Endothelial cell (in vitro differentiated cells): ENCODE data around the gene RHBDL2. TPM values are rescaled to one million over a fixed set of nuclear protein-coding genes. Genes with fewer than 3 reads are reported as not detected.
A peak's percentile ranks its signal among the peaks of the same experiment; 100 is the strongest.

ENCODE experiments used
- DNase-seq: peaks from one replicate; pipeline ENCODE4 v3.0.0; 2021; ENCODE audit warnings: low spot score
- H3K27ac Mint-ChIP-seq: one replicate; pipeline ENCODE4 v1.8.0; 2021; ENCODE audit warnings: mixed read lengths, inconsistent platforms; ENCODE audit not compliant: unreplicated experiment
- H3K27me3 Mint-ChIP-seq: one replicate; pipeline ENCODE4 v1.8.0; 2021; ENCODE audit warnings: mild to moderate bottlenecking, moderate library complexity, mixed read lengths, inconsistent platforms; ENCODE audit not compliant: unreplicated experiment
- H3K36me3 Mint-ChIP-seq: one replicate; pipeline ENCODE4 v1.8.0; 2021; ENCODE audit warnings: mild to moderate bottlenecking, low read depth, mixed read lengths, inconsistent platforms; ENCODE audit not compliant: unreplicated experiment
- H3K4me1 Mint-ChIP-seq: one replicate; pipeline ENCODE4 v1.8.0; 2021; ENCODE audit warnings: mild to moderate bottlenecking, mixed read lengths, inconsistent platforms; ENCODE audit not compliant: unreplicated experiment
- H3K4me3 Mint-ChIP-seq: one replicate; pipeline ENCODE4 v1.8.0; 2021; ENCODE audit warnings: mild to moderate bottlenecking, mixed read lengths, inconsistent platforms; ENCODE audit not compliant: unreplicated experiment
- H3K9me3 Mint-ChIP-seq: one replicate; pipeline ENCODE4 v1.8.0; 2021; ENCODE audit warnings: mixed read lengths, inconsistent platforms; ENCODE audit not compliant: unreplicated experiment
- total RNA-seq: library from RNA; stranded (reverse); fragmentation: NEBNext Ultra II Directional; extraction: Animal tissue kit (Norgen Biotek cat#: 25700); gene quantifications from one replicate; pipeline ENCODE4 v1.2.1, GENCODE V29; 2021; ENCODE audit not compliant: unreplicated experiment
- TF ChIP-seq, protein P1 (sequence below): fragments of 200-600 bp; sonication (generic); IDR thresholded peaks from one replicate; pipeline ENCODE4 v1.5.0; 2021; ENCODE audit warnings: antibody characterized with exemption; ENCODE audit not compliant: unreplicated experiment

RHBDL2 gene
- total RNA-seq, 1 donor from 2014 or later = not detected

DNA sequence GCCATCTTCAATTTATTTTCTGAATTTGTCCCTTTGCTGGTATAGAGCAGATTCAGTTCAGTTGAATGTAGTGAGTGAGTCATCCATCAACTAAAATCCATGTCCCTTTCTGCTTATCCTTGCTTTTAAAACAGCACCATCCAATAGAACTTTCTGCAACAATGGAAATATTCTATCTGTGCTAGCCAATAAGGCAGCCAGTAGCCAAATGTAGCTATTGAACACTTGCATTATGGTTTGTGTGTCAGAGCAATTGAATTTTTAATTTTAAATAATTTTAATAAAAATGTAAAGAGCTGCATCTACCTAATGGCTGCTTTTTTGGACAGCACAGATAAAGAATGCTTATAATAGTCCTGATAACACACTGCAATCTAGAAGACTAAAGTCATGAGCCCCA is 60.1 kb downstream of the RHBDL2 start, which contains the start of gene GJA9:
Gene GJA9 (minus strand): TSS at position 101 of the 400 bp plus-strand sequence. CDS start 5,489 bp downstream, outside the sequence.
- Mint-ChIP-seq H3K4me3 (no peak within 1 kb of the TSS), H3K9me3 (no peaks in the 10 kb centered on the region), H3K27ac (no peak within 1 kb of the TSS), H3K4me1 (no peaks in the 10 kb centered on the region), H3K36me3 (no peaks in the 10 kb centered on the region), H3K27me3 (no peaks in the 10 kb centered on the region)
- TF ChIP-seq, protein P1, sequence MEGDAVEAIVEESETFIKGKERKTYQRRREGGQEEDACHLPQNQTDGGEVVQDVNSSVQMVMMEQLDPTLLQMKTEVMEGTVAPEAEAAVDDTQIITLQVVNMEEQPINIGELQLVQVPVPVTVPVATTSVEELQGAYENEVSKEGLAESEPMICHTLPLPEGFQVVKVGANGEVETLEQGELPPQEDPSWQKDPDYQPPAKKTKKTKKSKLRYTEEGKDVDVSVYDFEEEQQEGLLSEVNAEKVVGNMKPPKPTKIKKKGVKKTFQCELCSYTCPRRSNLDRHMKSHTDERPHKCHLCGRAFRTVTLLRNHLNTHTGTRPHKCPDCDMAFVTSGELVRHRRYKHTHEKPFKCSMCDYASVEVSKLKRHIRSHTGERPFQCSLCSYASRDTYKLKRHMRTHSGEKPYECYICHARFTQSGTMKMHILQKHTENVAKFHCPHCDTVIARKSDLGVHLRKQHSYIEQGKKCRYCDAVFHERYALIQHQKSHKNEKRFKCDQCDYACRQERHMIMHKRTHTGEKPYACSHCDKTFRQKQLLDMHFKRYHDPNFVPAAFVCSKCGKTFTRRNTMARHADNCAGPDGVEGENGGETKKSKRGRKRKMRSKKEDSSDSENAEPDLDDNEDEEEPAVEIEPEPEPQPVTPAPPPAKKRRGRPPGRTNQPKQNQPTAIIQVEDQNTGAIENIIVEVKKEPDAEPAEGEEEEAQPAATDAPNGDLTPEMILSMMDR = no peak
- no peak for DNase-seq

DNA sequence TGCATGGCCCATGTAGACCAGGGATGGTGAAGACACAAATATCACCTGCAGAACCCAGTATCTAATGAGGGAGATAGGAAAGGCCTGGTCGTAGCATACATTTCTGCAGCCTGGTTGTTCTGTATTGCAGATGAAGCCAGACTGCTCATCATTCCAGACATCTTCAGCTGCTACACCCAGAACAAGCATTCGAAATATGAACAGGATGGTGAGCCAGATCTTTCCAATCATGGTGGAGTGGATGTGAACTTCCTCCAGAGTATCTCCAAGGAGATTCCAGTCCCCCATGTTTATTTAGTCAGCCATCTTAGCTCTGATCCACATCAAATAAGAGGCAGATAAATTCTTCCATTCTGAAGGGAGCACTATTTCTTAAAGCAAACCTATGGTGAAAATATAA is 65.8 kb downstream of the RHBDL2 start:
- H3K9me3 Mint-ChIP-seq = no peaks in the 10 kb centered on the region
- peaks cover 9% of the 10 kb centered on the region for H3K4me1 Mint-ChIP-seq
- TF ChIP-seq, protein P1 = no peak
- no peaks in the 10 kb centered on the region for H3K27me3 Mint-ChIP-seq
- DNase-seq = no peak
- no peaks in the 10 kb centered on the region for H3K36me3 Mint-ChIP-seq
- H3K4me3 Mint-ChIP-seq = no peak overlapping the region
- no peak overlapping the region for H3K27ac Mint-ChIP-seq

DNA sequence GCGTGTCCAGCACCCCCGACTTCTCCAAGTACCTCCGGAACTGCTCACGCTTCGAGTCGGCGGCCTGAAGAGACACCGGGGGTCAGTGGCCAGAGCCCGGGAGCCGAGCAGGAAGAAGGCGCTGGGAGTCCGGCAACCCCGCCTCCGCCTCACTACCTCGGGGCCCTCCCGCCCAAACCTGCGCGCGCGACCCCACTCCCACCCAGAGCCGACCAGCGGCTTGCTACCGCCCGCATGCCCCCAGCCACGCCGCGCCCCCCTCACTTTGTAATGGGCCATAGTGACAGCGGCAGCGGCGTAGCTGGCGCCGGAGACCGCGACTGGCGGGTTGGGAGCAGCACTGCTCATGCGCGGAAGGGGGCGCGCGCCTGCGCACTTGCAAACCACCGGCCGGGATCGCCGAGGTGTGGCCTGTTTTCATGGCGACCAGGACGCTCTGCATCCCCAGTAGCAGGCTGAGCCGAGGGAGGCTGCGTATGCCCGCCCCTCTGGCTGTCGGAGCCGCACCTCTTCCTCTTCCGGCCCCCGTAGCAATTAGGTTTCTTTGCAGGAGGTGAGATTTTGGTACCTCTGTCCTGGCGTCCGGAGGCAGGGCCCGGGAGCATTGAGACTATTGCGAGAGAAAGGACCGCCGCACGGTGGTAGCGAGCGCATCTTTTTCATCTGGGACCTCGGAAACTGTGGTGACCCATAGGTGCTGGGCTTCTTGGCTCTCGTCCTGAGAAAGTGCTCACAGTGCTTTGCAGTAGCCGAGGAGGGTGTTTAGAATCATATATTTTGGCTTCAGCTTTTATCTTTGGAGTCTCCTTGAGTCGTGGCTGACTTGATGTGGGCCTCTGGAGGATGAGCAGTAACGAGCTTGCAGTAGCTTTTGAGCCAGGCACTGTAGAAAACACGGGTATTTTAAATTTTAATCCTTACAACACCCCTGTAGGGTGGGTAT is 68.3 kb downstream of the RHBDL2 start, which contains the start of gene MYCBP:
Gene MYCBP (minus strand): TSS at position 322 of the 943 bp plus-strand sequence. CDS start 43 bp downstream, at position 279.
- H3K27ac Mint-ChIP-seq = peak within 1 kb of the TSS; percentile 64
- peak within 1 kb of the TSS; percentile 97 for H3K4me3 Mint-ChIP-seq
- no peaks in the 10 kb centered on the region for H3K36me3 Mint-ChIP-seq
- DNase-seq = peak; percentile 96
- TF ChIP-seq, protein P1 = no peak
- no peaks in the 10 kb centered on the region for H3K27me3 Mint-ChIP-seq
- H3K4me1 Mint-ChIP-seq = peaks cover 9% of the 10 kb centered on the region
- no peaks in the 10 kb centered on the region for H3K9me3 Mint-ChIP-seq

DNA sequence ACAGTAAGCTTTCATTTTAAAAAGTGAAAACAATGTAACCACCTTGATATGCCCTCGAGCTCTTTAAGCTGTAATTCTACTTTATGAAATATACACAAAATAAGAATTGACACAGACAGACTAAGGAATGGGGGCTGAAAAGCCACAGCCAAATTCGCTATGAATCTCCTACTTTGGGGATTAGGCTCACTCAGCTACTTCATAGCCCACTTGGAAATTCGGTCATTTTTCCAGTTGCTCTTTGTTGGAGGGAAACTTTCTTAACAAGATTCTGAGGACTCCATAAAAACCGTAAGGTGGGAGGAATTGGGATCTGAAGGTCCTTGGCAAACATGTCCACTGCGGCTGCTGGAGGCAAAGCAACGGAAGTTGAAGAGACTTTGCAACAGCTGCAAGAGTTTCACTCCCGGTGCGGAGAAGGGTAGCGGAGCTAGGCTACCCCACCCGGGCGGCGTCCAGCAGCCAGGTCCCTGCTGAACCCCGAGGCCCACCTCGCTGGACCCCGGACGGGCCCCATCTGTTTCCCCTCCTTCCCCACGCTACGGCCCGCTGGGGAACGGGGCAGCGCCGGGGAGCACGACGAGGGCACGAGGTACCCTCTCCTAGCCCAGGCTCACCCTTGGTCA is 69.1 kb downstream of the RHBDL2 start:
- Mint-ChIP-seq H3K4me3 (peak overlapping the region; percentile 97), H3K4me1 (peaks cover 16% of the 10 kb centered on the region), H3K27me3 (no peaks in the 10 kb centered on the region), H3K36me3 (no peaks in the 10 kb centered on the region), H3K27ac (no peak overlapping the region), H3K9me3 (no peaks in the 10 kb centered on the region)
- TF ChIP-seq, protein P1 = no peak
- DNase-seq = peak; percentile 30
